HG02973 (cell line): ENCODE results near the gene KBTBD4.

Experiments
- ATAC-seq: cut with Tn5 transposase; IDR thresholded peaks from one replicate; pipeline ENCODE4 v1.9.1; 2021; ENCODE audit warnings: moderate library complexity; ENCODE audit not compliant: unreplicated experiment

Gene KBTBD4

GRCh38 chr11:47578524-47579494 is at the start of gene KBTBD4, which contains the start of gene NDUFS3:
KBTBD4 (minus strand) TSS chr11:47578970; CDS start chr11:47578951, 19 bp downstream.
NDUFS3 (plus strand) TSS chr11:47579074; CDS start chr11:47579092, 18 bp downstream.
- ATAC-seq: peak; percentile 91

GRCh38 chr11:47628026-47628425 is 49.3 kb upstream of the KBTBD4 start:
- no peak for ATAC-seq

- no peak for ATAC-seq
These were observed 47.5 kb upstream of the KBTBD4 start for GRCh38 chr11:47626234-47626633.

DNA sequence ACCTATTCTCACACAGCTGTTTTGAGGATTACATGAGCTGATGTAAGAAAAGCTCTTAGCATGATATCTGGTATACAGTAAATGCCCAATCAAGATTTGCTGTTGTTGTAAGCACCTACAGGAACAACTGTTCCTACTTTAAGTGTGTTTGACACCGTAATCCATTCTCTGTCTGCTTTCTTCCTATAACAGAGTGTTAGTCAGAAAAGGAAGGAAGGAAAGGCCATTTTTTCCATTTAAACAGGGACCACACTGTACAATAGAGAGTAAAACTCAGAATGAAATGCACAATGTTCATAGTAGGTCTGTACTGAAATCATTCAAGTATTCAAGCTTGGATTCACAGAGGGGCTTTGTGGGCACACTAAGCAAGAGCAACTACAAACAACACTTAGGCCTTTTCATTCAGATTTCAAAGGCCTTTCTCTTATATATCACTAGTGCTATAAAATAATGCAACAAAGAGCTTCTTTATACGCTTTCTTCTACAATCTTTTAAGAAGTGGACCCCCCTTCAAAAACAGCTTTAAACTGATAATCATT is 42.1 kb upstream of the KBTBD4 start:
- ATAC-seq: no peak

DNA sequence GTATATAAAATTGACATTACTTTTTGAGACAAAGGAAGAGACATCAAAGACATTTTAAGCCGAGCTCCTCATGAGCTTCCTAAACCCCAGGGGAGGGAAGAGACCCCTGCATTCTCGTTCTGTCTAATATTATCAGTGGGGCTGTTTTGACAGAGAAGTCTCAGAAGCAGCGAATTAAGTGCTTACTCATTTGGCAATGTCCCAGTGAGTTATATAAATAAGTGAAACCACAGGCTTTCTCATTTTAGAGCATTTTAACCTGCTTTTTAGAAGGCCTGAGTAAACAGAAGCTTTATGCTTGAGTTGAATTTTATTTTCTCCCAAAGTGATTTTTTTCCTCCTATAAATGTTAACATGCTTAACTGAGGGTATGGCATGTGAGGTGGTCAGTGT is 38.6 kb upstream of the KBTBD4 start:
- ATAC-seq: no peak

- ATAC-seq: no peak
These were observed 38.1 kb upstream of the KBTBD4 start for GRCh38 chr11:47616726-47617416.

DNA sequence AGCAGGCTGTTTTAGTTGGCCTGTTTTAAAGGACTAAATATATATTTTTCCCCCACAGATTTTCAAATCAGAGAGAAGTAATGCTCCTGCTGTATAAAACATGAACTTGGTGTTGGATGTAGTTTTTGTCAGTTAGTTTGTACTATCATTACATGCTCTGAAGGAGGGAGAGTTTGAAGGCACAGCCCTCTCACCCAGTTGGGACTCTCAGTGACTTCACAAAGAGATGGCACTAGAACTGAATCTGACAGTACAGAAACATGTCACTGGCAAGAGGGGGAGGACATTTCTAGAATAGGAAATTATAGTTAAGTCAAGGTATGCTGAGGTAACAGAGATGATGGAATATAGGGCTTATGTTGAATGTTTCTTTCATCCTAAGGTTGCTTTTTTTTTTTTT is 36.5 kb upstream of the KBTBD4 start:
- no peak for ATAC-seq

DNA sequence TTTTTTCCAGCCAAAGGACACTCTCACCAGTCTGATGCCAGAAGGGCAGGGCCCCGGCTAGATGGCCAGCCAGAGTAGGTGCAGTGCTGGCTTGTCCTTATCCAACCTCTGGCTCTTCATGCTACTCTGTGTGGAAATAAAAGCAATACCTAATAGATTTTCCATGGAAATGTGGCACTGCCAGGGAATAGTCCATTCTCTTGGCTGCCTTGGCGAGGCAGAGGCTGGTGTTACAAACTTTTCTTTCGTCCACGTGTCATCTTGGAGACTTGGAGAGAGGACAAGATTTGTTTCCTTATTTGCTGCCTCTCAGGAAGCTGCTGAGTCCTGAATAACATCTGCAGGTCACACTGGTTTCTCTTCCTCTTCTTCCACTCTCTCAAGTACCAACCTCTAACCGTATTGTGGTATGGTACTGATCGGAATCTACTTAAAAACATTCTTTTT is 32.6 kb upstream of the KBTBD4 start:
- ATAC-seq: peak; percentile 68

- no peak for ATAC-seq
These were observed 30.9 kb upstream of the KBTBD4 start for GRCh38 chr11:47609675-47610074.

DNA sequence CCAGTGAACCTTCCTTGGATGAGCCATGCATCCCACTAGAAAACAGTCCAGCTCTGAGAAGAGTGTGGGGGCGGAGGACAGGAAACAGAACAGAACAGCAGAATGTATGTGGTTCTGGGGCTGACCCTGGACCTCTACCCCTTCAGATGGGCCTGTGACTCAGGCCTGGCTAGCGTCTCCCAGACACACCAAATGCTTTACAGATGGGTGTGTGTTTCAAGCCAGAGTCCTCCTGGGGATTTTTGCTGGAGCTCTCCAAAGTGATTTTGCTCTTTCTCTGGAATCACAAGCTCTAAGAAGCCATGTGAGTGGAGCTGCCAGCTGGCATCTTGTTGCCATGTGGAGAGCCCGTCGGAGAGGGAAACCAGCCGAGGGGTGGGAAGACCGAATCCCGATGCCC is 28.6 kb upstream of the KBTBD4 start:
- ATAC-seq: no peak

DNA sequence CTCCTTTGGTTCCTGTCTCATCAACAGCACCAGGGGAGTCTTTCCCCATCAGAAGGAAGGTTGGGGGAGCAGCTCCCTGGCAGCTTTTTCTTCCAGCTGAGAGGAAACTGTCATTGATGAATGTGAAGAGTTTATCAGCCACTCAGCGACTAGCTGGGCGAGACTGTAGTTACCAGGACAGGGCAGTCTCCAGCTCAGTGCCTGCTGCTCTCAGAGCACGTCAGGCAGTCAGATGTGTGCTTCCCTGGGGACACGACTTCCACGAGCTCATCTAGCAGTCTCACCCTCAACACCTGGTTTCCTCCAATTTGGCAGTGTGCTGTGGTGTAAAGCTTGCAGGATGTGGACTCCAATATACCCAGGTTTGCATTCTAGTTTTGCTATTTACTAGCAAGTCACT is 28.0 kb upstream of the KBTBD4 start:
- ATAC-seq: no peak

DNA sequence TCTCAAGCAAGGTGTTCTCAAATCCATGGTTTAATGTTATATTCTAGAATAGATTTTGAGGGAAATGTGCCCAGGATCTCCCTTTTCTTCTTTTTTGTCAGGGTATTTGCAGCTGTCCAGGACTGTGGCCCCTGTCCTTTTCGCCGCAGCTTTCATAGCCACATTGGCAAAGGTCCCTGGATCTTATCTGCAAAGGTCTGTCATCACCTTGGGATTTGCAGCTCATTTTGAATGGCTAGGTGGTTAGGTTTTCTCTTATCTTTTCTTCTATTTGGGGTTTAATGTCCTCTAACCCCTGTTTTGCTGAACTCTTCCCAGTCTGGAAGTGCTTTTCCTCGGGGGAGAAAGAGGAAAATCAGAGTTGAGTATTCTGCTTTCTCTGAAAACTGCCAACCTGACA is 27.2 kb upstream of the KBTBD4 start:
- no peak for ATAC-seq

GRCh38 chr11:47603295-47603694 is 24.5 kb upstream of the KBTBD4 start:
- no peak for ATAC-seq

DNA sequence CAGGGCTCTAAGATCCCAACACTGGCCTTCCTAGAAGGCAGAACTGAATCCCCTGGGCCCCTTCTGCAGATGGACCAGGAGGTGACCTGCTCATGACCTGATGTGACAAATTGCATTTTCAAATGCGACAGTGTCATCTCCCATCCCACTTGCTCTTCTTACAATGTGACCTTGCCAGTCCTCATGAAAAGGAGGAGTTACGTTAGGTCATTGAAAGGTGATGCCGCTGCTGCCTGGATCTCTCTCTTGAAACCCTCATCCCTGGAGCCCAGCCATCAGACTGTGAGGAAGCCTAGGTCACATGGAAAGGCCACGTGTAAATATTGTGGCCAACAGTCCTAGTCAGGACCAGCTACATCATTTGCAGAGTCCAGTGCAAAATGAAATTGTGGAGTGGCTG is 21.1 kb upstream of the KBTBD4 start:
- no peak for ATAC-seq

GRCh38 chr11:47595967-47596366 is 17.2 kb upstream of the KBTBD4 start:
- no peak for ATAC-seq

GRCh38 chr11:47595029-47595428 is 16.3 kb upstream of the KBTBD4 start:
- no peak for ATAC-seq

GRCh38 chr11:47593934-47594855 is 15.4 kb upstream of the KBTBD4 start, which contains the start of gene C1QTNF4:
C1QTNF4 (minus strand) TSS chr11:47594411; CDS start chr11:47590810, 3,601 bp downstream.
- no peak for ATAC-seq

- ATAC-seq: no peak
These were observed 14.7 kb upstream of the KBTBD4 start for GRCh38 chr11:47593492-47593933.

DNA sequence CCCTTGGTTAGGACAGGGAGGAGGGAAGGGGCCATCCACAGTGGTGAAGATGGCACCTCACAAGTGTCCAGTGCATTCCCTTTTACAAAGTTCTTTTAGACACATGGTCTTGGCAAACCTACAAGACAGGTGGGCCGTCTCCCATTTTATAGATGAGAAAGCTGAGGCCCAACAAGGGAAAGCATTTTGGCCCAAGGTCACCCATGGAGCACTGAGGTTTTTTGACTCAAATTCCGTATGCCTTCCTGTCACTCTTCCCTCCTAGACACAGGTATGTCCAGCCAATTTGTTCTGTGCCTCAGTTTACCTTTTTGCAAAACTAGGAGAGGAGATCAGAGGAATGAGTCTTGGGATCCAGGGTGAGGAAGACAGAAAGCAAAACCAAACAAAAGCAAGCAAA is 14.2 kb upstream of the KBTBD4 start:
- ATAC-seq: no peak

GRCh38 chr11:47592251-47592650 is 13.5 kb upstream of the KBTBD4 start:
- no peak for ATAC-seq
